Measurements from ENCODE around the gene SERPINB11. TPM values are rescaled to one million over a fixed set of nuclear protein-coding genes. Genes with fewer than 3 reads are reported as not detected.

The SERPINB11 gene
- polyA plus RNA-seq, 1 experiment, result not detected

GRCh38 chr18:63730773-63731172 lies 28.0 kb downstream of the SERPINB11 start:
- ChIA-PET CTCF (interaction anchor here (0.6 to 1.8 kb wide), 6 partner anchors 11 to 249 kb away, joined by 3 to 9 read pairs (median 4); no protein-coding TSS in a partner anchor), POLR2A (no interaction called here)
- Histone ChIP-seq H3K36me3 (ENCODE audit: control insufficient read depth, insufficient read depth, low read length) (no peaks in the 10 kb centered on the region), H3K27me3 (ENCODE audit: control insufficient read depth, insufficient read depth, low read length) (no peaks in the 10 kb centered on the region), H3K4me3 (ENCODE audit: low read depth, low read length) (no peak overlapping the region)
- TF ChIP-seq CTCF (IDR thresholded peaks at IDR 0.05; ENCODE audit: insufficient read depth, low read depth, low read length), result no peak
- DNase-seq (ENCODE audit: low read depth), result no peak

- ChIA-PET CTCF (interaction anchor here (0.6 to 1.8 kb wide), 6 partner anchors 10 to 248 kb away, joined by 3 to 9 read pairs (median 4); no protein-coding TSS in a partner anchor), POLR2A (no interaction called here)
- Histone ChIP-seq H3K4me3 (ENCODE audit: low read depth, low read length) (no peak overlapping the region), H3K36me3 (ENCODE audit: control insufficient read depth, insufficient read depth, low read length) (no peaks in the 10 kb centered on the region), H3K27me3 (ENCODE audit: control insufficient read depth, insufficient read depth, low read length) (no peaks in the 10 kb centered on the region)
- no peak for DNase-seq (ENCODE audit: low read depth)
- no peak for TF ChIP-seq CTCF (IDR thresholded peaks at IDR 0.05; ENCODE audit: insufficient read depth, low read depth, low read length)
Measured at GRCh38 chr18:63731215-63731614, 28.5 kb downstream of the SERPINB11 start.

GRCh38 chr18:63736876-63737275 lies 34.1 kb downstream of the SERPINB11 start:
- Histone ChIP-seq H3K27me3 (ENCODE audit: control insufficient read depth, insufficient read depth, low read length) (no peaks in the 10 kb centered on the region), H3K36me3 (ENCODE audit: control insufficient read depth, insufficient read depth, low read length) (no peaks in the 10 kb centered on the region), H3K4me3 (ENCODE audit: low read depth, low read length) (no peak overlapping the region)
- DNase-seq (ENCODE audit: low read depth), result peak; percentile 31
- POLR2A ChIA-PET, result no interaction called here
- TF ChIP-seq CTCF (IDR thresholded peaks at IDR 0.05; ENCODE audit: insufficient read depth, low read depth, low read length), result no peak
- CTCF ChIA-PET, result no interaction called here

- CTCF ChIA-PET, result interaction anchor here (0.6 to 6.8 kb wide), 40 partner anchors 9 to 235 kb away, joined by 3 to 117 read pairs (median 5); partner anchors contain the start of genes SERPINB12 and SERPINB7
- POLR2A ChIA-PET, result interaction anchor here (0.6 to 1.0 kb wide), 4 partner anchors 16 to 78 kb away, joined by 3 to 10 read pairs (median 3); no protein-coding TSS in a partner anchor
- Histone ChIP-seq H3K36me3 (ENCODE audit: control insufficient read depth, insufficient read depth, low read length) (no peaks in the 10 kb centered on the region), H3K4me3 (ENCODE audit: low read depth, low read length) (no peak overlapping the region), H3K27me3 (ENCODE audit: control insufficient read depth, insufficient read depth, low read length) (no peaks in the 10 kb centered on the region)
- peak; percentile 63 for TF ChIP-seq CTCF (IDR thresholded peaks at IDR 0.05; ENCODE audit: insufficient read depth, low read depth, low read length)
- no peak for DNase-seq (ENCODE audit: low read depth)
Measured at GRCh38 chr18:63741769-63742168, 39.0 kb downstream of the SERPINB11 start.

- ChIA-PET CTCF (interaction anchor here (1.0 kb wide), 1 partner anchor 167 kb away, joined by 3 read pairs; no protein-coding TSS in a partner anchor), POLR2A (no interaction called here)
- Histone ChIP-seq H3K36me3 (ENCODE audit: control insufficient read depth, insufficient read depth, low read length) (no peaks in the 10 kb centered on the region), H3K27me3 (ENCODE audit: control insufficient read depth, insufficient read depth, low read length) (no peaks in the 10 kb centered on the region), H3K4me3 (ENCODE audit: low read depth, low read length) (no peak overlapping the region)
- no peak for TF ChIP-seq CTCF (IDR thresholded peaks at IDR 0.05; ENCODE audit: insufficient read depth, low read depth, low read length)
- DNase-seq (ENCODE audit: low read depth), result no peak
Measured at GRCh38 chr18:63747006-63747405, 44.2 kb downstream of the SERPINB11 start.

All from BJ (cell line).